OCI-LY1 (cell line): ENCODE results near the gene NAAA.

Experiments used
- H2AFZ ChIP-seq: fragments of 200-600 bp; sonication (generic), shearing (Covaris generic); 2 replicates; pipeline ENCODE4 v1.6.0; 2014; ENCODE audit warnings: antibody characterized with exemption, mild to moderate bottlenecking, low read length
- H3F3A ChIP-seq: fragments of 200-600 bp; sonication (generic), shearing (Covaris generic); 2 replicates; pipeline ENCODE4 v1.6.0; 2014; ENCODE audit warnings: mild to moderate bottlenecking, antibody characterized with exemption, low read length, moderate library complexity; ENCODE audit not compliant: insufficient read depth
- H3K27ac ChIP-seq: fragments of 200-600 bp; sonication (generic); 2 replicates; pipeline ENCODE4 v1.5.1; 2014; ENCODE audit warnings: low read length, mixed run types, mild to moderate bottlenecking, low read depth; ENCODE audit not compliant: poor library complexity, severe bottlenecking
- H3K27me3 ChIP-seq: fragments of 200-600 bp; sonication (generic); 2 replicates; pipeline ENCODE4 v1.6.0; 2014; ENCODE audit warnings: antibody characterized with exemption, mild to moderate bottlenecking, low read length, moderate library complexity; ENCODE audit not compliant: insufficient read depth
- H3K36me3 ChIP-seq: fragments of 200-600 bp; sonication (generic); 2 replicates; pipeline ENCODE4 v1.6.1; 2014; ENCODE audit warnings: mild to moderate bottlenecking, antibody characterized with exemption, low read length, moderate library complexity, mixed read lengths; ENCODE audit not compliant: insufficient read depth
- H3K4me1 ChIP-seq: fragments of 200-600 bp; sonication (generic); 2 replicates; pipeline ENCODE4 v1.5.1; 2014; ENCODE audit warnings: mild to moderate bottlenecking, low read length, moderate library complexity; ENCODE audit not compliant: insufficient read depth, severe bottlenecking
- H3K4me2 ChIP-seq: fragments of 200-600 bp; sonication (generic), shearing (Covaris generic); 2 replicates; pipeline ENCODE4 v1.6.1; 2014; ENCODE audit warnings: low read length
- H3K4me3 ChIP-seq: fragments of 200-600 bp; sonication (generic); 2 replicates; pipeline ENCODE4 v1.5.1; 2014; ENCODE audit warnings: low read length, low read depth, mild to moderate bottlenecking, mixed read lengths; ENCODE audit not compliant: poor library complexity, severe bottlenecking
- H3K79me2 ChIP-seq: fragments of 200-600 bp; shearing (Covaris generic); 2 replicates; pipeline ENCODE4 v1.6.1; 2016; ENCODE audit warnings: mixed run types, low read length, mixed read lengths; ENCODE audit not compliant: insufficient read depth
- H3K9ac ChIP-seq: fragments of 200-600 bp; sonication (generic), shearing (Covaris generic); 2 replicates; pipeline ENCODE4 v1.6.1; 2014; ENCODE audit warnings: mild to moderate bottlenecking, low read length, mixed read lengths
- H3K9me2 ChIP-seq: fragments of 200-600 bp; sonication (generic), shearing (Covaris generic); 2 replicates; pipeline ENCODE4 v1.6.1; 2014; ENCODE audit warnings: low read depth, mild to moderate bottlenecking, low read length, mixed read lengths
- H3K9me3 ChIP-seq: fragments of 200-600 bp; shearing (Covaris generic); 2 replicates; pipeline ENCODE4 v1.6.1; 2014; ENCODE audit warnings: low read length, mixed read lengths
- H4K20me1 ChIP-seq: fragments of 200-600 bp; sonication (generic), shearing (Covaris generic); 2 replicates; pipeline ENCODE4 v1.6.0; 2016; ENCODE audit warnings: mild to moderate bottlenecking, low read length; ENCODE audit not compliant: insufficient read depth
- EZH2 ChIP-seq: fragments of 200-600 bp; sonication (generic), shearing (Covaris generic); IDR thresholded peaks from 2 replicates; pipeline ENCODE4 v1.8.0; 2017; ENCODE audit warnings: borderline replicate concordance, mixed run types, mild to moderate bottlenecking, antibody characterized with exemption, low read length, moderate library complexity, mixed read lengths
- TF ChIP-seq, protein P1 (sequence below): fragments of 200-600 bp; sonication (generic), shearing (Covaris generic); IDR thresholded peaks from 2 replicates; pipeline ENCODE4 v1.5.1; 2017; ENCODE audit warnings: mild to moderate bottlenecking, antibody characterized with exemption, low read length, moderate library complexity, mixed read lengths

Gene NAAA

DNA sequence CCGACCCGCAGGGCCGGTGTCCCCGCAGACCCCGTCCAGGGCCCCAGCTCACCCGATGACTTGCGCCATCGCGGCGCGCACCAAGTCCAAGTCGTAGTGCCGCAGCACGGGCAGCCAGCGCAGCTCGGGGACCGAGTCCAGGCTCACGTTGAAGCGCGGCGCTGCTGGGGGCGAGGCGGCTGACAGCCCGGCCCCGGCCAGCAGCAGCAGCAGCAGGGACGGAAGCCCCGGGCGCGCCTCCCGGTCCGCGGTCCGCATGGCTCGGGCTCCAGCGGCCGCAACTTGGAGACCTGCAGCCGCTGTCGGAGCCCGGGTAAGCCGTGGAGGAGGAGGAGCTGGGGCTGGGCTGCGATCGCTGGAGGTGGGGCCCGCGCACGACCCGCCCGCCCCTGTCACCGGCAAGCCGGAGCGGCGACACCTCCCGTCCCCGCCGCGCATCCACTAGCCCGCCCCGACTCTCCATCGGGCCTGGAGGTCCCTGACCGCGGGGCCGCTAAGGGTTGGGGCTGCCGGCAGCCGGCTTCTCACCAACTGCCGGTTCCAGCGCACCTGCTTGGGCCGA, at the start of gene NAAA:
Gene NAAA (minus strand): TSS at position 322 of the 562 bp plus-strand sequence. CDS start 64 bp downstream, at position 258.
- Histone ChIP-seq H3F3A (0 out of 2 replicates have a peak, but pooled peaks cover 2% of the 10 kb centered on the region), H3K4me1 (peaks cover 13% of the 10 kb centered on the region), H3K9ac (peak within 1 kb of the TSS; percentile 81), H3K79me2 (no peaks in the 10 kb centered on the region), H3K36me3 (peaks cover 7% of the 10 kb centered on the region; the same call in 1 of the 2 replicates), H3K27ac (peak within 1 kb of the TSS; percentile 58), H4K20me1 (no peaks in the 10 kb centered on the region), H3K27me3 (no peaks in the 10 kb centered on the region), H3K9me3 (no peaks in the 10 kb centered on the region), H3K4me3 (peak within 1 kb of the TSS; percentile 81), H3K4me2 (peak within 1 kb of the TSS; percentile 81), H3K9me2 (no peaks in the 10 kb centered on the region), H2AFZ (peak within 1 kb of the TSS; percentile 44; the same call in 1 of the 2 replicates)
- no peak for TF ChIP-seq EZH2
- TF ChIP-seq, protein P1, sequence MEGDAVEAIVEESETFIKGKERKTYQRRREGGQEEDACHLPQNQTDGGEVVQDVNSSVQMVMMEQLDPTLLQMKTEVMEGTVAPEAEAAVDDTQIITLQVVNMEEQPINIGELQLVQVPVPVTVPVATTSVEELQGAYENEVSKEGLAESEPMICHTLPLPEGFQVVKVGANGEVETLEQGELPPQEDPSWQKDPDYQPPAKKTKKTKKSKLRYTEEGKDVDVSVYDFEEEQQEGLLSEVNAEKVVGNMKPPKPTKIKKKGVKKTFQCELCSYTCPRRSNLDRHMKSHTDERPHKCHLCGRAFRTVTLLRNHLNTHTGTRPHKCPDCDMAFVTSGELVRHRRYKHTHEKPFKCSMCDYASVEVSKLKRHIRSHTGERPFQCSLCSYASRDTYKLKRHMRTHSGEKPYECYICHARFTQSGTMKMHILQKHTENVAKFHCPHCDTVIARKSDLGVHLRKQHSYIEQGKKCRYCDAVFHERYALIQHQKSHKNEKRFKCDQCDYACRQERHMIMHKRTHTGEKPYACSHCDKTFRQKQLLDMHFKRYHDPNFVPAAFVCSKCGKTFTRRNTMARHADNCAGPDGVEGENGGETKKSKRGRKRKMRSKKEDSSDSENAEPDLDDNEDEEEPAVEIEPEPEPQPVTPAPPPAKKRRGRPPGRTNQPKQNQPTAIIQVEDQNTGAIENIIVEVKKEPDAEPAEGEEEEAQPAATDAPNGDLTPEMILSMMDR = peak; percentile 30; the same call in 1 of the 2 replicates

- Histone ChIP-seq H3F3A (no peaks in the 10 kb centered on the region), H4K20me1 (no peaks in the 10 kb centered on the region), H3K4me1 (peaks cover 15% of the 10 kb centered on the region), H3K9ac (peak overlapping the region; percentile 95), H3K9me2 (no peaks in the 10 kb centered on the region), H3K36me3 (0 out of 2 replicates have a peak, but pooled peaks cover 16% of the 10 kb centered on the region), H2AFZ (no peak overlapping the region), H3K4me2 (peak overlapping the region; percentile 91), H3K4me3 (peak overlapping the region; percentile 95), H3K27ac (no peak overlapping the region), H3K79me2 (peaks cover 55% of the 10 kb centered on the region), H3K27me3 (no peaks in the 10 kb centered on the region), H3K9me3 (no peaks in the 10 kb centered on the region)
- TF ChIP-seq EZH2 = no peak
- TF ChIP-seq, protein P1 = no peak
These were observed 49.2 kb upstream of the NAAA start for GRCh38 chr4:75989846-75990528.

DNA sequence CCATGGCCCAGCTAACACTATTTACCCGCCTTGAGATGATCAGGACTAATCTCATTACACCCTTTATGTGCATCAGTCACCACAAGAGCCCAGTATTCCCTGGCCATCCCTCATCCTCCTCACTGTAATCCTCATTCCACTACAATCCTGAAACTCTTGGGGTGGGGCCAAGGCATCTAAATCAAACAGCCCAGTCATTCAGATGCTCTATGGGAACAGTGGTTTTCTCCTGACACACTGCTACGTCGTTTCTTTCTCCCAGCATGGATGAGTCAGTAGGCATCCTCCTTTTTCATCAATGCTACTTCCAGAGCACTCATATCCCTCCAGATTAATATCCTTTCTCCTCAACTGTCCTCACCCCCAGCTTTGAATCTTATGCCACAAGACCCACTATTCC, 44.3 kb upstream of the NAAA start:
- H3K4me2 ChIP-seq = no peak overlapping the region
- H3K4me3 ChIP-seq = no peak overlapping the region
- H3K79me2 ChIP-seq = peaks cover 49% of the 10 kb centered on the region
- H3K9ac ChIP-seq = no peak overlapping the region
- H3K4me1 ChIP-seq = peaks cover 15% of the 10 kb centered on the region
- H3K27ac ChIP-seq = no peak overlapping the region
- TF ChIP-seq EZH2 = no peak
- TF ChIP-seq, protein P1 = no peak
- H4K20me1 ChIP-seq = no peaks in the 10 kb centered on the region
- H3K36me3 ChIP-seq = peaks cover 40% of the 10 kb centered on the region
- H3K9me2 ChIP-seq = no peaks in the 10 kb centered on the region
- no peaks in the 10 kb centered on the region for H3F3A ChIP-seq
- no peaks in the 10 kb centered on the region for H3K27me3 ChIP-seq
- H2AFZ ChIP-seq = no peak overlapping the region
- H3K9me3 ChIP-seq = no peaks in the 10 kb centered on the region
